Activated CD4-positive, alpha-beta T cell treated with anti-CD3 and anti-CD28 coated beads, Interleukin-2, amount 50 U/mL, for 16 hours (primary cell): Measurements from ENCODE around the gene EPB41L1.

ENCODE experiments used
- DNase-seq: peaks from one replicate; pipeline ENCODE4 v3.0.0-alpha.2; 2020

The EPB41L1 gene

DNA sequence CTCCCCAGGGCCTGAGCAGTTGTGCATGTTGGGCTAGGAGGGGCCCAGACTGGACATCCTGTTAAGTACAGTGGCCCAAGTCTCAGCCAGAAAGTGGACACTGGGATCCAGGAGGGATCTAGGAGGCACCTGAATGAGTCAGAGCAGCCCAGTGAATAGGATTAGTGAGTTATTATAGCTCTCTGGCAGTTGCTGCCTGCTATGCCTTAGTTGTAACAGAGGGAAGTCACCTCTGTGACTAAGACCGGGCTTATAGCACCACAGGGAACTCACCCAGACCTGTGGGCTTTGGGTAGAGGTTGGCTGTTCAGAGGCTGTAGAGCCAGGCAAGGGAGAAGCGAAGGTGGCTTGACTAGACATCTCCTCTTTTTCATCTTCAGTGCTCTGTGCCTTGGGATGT lies 42.7 kb downstream of the EPB41L1 start:
- DNase-seq: no peak

DNA sequence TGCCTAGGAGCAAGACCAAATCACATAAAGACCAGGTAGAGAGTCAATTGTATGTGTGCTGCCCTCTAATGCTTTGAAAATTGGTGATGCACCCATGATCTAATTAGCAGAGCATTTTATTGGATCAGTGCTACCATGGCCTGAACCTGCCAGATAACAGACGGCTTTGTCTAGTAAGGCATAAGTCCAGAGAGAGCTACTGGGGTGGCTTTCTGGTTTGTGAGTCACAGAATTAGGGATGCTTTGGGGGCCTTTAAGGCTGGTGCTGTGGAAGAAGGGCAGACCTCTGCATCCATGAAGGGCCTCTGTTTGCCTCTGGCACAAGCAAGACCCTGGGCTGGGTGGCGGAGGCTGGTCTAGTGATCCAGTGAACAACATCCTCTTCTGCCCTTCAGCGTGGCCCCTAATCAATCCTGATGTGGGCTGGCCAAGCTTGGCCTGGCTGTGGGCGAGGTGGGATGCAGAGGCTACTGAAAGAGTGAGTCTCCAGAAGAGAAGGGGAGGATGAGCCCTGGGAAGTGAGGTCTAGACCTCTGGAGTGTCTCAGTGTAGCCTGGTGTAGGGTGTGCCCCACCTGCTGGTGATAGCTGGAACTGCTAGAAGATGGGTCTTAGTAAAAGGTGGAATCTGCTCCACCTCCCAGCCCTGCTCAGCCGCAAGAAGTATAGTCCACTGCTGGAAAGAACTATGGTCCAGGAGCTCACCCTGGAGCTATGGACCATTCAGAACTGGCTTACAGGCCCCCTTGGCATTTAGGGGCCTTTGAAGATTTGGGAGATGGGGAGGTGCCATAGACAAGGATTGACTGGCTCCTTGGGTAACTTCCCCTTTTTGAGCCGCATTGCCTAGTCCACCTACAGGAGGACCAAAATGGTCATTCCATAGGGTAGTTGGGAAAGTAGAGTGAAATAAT lies 45.1 kb downstream of the EPB41L1 start:
- peak; percentile 70 for DNase-seq

DNA sequence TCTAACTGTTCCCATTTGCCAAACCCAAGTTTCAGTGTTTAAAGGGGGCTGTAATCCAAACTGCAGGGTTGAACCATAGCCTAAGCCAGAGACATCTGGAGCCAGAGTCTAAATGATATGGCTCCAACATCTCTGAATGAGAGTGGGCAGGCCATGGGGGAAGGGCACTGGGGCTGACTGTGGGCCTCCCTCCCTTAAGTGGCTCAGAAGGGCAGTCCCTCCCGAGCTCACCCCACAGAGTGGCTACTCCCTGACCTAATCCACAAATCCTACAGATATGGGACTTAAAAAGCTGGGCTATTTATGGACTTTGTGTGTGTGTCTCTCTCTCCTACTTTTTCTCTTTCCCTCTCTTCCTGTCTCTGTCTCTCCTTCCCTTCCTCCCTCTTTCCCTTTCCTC lies 45.9 kb downstream of the EPB41L1 start:
- DNase-seq: no peak

DNA sequence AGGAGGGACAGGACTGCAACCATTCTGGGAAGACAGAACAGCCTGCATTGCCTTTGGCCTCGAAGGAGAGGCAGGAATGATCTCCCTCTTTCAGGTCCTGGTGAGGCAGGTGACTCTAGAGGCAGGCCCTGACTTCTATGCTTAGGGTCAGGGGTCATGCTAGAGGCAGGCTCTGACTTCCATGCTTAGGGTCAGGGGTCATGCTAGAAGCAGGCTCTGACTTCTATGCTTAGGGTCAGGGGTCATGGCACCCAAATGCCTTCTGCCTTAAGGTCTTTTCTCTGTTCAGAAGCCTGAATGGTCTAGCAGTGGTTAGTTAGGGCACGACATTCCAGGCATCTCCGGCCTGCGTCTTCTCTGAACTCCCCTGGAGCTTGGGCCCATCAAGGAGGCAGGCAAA lies 46.7 kb downstream of the EPB41L1 start:
- no peak for DNase-seq

DNA sequence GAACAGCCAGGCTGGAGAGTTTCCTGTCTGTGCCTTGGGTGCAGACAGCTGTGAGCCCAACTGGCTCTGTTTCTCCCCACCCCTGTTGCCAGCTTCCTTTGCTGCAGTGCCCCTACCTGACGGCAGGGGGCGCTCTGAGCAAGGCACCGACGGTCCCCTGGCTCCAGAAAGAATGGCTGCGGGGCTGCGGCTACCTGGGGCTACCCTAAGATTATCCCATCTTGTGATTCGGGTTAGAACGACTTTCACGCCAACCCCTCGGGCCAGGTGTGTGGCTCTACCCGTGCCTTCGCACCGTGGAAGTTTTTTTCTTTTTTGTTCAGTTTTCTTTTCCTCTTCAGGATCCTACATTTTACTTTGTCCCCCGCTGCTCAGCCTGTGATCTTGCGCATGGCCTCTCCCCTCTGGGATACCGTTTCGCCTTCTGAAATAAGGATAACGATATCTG lies 48.4 kb downstream of the EPB41L1 start:
- DNase-seq: peak; percentile 76

DNA sequence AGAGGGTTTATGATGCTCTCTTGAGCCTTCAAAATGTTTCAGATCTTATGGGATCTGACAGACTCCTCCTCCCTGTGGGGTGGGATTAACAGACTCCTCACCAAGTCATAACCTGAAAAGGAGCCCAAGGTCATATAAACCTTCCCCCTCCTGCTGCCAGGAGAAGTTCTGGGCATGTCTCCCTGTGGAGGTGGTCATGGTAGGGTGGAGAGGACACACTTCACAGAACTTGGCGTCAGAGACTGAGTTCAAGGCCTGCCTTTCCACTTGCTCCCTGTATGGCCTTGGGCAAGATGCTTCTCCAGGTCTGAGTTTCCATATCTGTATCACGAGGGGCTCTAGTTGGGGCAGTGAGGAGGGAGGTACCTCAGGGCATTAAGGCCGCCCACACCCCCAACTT lies 49.3 kb downstream of the EPB41L1 start:
- DNase-seq: no peak

DNA sequence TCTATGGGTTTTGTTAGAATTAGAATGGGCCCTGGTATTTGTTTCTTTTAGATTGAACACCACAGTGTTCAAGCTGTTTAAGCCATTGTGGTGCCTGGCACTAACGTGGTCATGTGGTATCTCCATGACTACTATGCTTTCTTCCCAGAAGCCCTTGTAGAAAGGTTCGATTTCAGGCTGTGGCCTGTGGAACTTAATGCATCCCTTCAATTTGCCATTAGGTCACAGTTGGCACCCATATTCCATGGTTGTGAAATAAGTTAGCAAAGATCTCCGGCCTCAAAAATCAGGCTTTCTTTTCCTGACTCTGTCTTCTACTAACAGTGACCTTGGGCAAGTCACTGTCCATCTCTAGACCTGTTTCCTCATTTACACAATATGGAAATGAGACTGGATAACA lies 50.5 kb downstream of the EPB41L1 start:
- no peak for DNase-seq

DNA sequence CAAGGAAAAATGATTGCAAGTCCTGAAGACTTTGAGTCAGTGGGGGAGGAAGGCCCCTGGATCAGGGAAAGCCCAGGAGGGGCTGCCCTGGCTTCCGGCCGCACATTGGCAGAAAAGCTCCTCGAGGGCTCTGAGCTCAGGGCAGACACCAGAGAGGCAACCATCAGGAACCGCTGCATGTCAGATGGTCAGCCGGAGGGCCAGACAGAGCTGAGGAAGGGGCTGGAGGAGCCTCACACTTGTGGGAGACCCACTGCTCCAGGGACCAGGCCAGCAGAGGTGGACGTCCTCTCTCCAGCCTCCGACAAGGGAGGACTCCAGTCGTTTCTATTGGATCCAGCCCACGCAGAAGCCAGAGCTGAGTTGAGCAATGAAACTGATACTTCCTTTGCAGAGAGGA lies 51.5 kb downstream of the EPB41L1 start:
- DNase-seq: no peak

DNA sequence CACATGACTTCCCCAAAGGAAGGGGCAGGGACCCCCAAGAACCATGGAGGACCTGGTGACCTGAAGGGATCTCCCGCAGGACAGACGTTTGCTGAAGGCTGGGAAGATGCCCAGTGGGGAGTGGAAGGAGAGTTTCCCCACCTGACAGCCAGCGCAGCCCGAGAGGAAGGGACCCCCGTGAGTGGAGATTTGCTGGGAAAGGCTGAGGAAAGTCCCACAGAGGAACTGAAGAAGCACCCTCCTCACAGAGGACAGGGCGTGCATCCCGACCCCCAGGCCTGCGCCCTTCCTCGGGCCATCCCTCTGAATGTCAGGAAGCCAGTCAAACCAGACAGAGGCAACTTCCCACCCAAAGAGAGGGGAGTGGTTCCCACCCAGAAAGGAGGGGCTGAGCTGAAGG lies 52.1 kb downstream of the EPB41L1 start:
- no peak for DNase-seq

DNA sequence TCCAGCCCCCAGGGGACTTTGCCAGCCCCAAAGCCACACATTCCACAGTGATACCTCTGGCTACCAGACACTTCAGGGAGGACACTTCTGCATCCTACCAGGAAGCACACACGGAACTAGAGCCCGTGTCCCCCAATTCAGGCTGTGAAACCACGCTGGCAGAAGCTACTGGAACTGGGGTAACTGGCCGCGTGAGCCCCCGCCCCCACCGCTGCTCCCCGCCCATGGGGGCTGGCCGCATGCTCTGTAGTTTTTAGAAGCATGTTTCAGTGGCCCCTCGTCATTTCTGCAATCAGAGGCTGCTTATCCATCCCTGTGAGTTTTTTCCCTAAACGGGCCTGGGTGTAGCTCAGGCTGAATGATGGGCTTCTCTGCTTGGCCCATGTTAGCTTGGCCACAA lies 53.1 kb downstream of the EPB41L1 start:
- DNase-seq: no peak

DNA sequence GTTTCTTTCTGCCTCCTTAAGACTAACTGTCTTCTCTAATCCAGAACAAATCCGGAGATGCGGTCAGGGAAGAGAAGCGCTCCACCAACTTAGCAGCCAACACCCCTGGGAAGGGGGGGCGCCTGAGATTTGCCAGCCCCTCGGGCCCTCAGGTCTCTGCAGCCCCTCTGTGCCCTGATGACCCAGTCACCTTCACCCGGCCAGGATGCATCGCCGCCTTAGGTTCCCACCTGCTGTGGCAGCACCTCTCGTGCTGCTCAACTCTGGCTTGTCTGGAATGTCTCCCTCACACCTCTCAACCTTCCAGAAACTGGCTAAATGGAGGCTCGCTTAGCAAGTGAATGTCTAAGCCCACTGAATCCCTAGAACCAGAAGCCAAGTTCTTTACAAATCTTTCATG lies 53.7 kb downstream of the EPB41L1 start:
- no peak for DNase-seq

DNA sequence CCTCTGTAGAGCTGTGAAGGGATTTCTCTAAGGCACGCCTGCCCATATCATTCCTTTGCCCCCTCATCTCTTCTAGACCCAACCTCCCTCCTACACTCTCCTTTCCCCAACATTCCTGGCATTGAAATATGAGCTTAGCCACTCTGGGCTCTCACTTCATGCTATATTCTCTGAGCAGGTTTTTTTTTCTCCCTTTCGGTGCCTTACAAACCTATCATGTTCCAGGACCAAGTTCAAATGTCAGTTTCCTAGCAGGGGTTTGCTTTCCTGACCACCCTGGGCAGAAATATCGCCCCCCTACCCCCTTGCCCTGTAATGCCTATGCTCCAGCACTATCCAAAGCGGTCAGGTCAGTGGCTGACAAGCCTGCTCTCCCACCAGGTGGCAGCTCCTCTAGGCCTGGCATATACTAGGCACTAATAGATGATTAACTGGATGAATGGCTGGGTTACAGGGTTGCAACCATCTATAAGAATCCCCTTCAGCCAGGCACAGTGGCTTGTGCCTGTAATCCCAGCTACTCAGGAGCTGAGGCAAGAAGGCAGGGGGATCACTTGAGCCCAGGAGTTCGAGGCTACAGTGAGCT lies 56.0 kb downstream of the EPB41L1 start:
- no peak for DNase-seq

DNA sequence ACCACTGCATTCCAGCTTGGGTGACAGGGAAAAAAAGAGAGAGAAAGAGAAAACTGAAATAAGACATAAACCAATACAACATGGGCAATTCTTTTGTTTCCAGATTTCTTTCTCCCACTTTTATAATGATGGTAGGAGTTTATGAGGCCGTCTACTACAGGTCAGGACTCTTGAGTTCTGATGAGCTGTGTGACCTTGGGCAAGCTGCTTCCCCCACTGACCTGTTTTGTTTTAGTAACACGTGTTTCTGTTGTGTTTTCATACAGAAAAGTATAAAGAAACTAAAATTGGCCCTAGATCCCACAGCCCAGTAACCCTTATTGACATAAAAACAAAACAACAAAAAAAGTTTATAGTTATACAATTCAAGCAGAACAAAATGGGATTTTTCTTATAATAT lies 58.8 kb downstream of the EPB41L1 start:
- DNase-seq: no peak

DNA sequence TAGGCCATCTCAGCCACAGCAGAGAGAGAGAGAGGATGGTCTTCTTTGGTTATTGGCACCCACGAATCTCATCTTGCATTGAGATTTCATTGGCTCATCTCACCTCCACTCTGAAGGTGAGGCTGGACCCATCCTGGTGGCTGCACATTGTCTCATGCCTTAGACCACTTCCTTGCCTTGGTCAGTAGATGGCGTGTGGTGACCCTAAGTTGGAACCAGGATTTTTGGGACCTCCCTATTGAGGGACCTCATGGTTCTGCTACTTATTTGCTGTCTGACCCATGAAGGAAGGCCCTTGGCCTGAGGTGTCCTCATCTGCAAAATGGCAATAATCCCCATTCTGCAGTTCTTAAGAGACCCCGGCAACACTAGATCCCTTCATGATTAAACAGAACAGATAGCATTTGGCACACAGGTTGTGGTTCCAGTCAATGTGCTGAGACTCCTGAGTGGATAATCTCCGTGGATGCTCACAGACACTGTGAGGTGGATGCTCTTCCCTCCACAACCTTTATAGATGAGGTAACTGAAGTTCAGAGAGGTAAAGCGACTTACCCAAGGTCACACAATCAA lies 60.2 kb downstream of the EPB41L1 start:
- DNase-seq: no peak

DNA sequence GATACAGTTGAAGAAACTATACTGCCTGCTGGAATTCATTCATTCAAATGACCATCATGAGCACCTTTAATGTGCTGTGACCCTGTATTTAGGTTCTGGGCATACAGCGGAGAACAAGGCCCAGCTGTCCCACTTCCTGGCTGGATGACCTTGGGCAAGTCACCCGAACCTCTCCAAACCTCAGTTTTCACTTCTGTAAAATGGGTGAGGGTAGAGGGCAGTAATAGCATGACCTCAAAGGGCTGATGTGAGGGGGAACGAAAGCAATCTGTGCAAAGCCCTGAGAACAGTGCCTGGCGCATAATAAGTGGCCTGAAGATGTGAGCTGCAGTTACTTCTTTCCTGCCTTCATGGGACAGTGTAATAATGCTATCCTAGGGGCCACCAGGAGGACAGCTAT lies 61.2 kb downstream of the EPB41L1 start:
- DNase-seq: no peak

DNA sequence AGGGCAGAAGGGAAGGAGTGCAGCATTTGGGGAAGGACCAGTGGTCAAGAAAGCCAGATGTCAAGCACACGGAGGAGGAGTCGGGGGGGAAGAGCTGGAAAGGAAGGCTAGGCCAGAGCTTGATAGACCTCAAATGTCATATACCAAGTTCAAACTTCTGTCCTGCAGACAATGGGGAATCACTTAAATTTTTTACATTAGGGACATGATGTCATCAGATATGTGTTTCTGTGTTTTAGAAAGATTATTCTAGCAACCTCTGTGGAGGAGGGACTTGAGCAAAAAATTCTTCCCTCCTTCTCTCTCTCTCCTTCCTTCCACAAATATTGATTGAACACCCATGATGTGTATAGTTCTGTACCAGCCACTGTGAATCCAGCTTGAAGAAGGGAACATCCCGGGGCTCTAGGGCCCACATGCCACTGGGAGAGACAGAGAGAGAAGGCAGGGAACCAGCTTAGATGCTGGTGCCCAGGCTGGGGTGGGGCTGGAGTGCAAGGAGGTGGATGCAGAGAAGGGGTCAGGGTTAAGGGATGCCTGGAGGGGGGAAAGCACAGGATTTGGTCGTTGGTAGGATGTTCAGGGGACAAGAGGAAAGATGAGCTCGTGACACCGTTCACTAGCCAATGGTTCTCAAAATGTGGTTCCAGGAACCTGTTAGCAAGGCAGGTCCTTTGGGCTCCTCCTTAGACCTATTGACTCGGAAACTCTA lies 61.9 kb downstream of the EPB41L1 start:
- DNase-seq: no peak

DNA sequence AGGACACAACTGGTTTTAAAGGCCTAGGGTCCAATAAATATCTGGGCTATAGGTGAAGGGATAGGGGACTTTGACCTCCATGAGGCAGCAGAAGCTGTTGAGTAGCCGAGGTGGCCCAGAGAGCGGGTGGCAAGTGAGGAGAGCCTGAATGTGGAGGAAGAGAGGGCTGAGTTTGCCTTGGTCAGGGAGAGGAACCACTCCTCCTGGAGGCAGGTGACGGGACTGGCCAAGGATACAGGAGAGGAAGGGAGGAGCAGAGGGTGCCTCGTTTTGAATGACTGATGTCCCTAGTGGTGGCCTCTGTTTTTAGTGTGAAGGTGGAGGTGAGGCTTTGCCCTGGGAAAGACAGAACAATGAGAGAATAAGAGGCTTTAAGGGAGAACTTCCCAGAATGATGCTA lies 62.7 kb downstream of the EPB41L1 start:
- DNase-seq: no peak

DNA sequence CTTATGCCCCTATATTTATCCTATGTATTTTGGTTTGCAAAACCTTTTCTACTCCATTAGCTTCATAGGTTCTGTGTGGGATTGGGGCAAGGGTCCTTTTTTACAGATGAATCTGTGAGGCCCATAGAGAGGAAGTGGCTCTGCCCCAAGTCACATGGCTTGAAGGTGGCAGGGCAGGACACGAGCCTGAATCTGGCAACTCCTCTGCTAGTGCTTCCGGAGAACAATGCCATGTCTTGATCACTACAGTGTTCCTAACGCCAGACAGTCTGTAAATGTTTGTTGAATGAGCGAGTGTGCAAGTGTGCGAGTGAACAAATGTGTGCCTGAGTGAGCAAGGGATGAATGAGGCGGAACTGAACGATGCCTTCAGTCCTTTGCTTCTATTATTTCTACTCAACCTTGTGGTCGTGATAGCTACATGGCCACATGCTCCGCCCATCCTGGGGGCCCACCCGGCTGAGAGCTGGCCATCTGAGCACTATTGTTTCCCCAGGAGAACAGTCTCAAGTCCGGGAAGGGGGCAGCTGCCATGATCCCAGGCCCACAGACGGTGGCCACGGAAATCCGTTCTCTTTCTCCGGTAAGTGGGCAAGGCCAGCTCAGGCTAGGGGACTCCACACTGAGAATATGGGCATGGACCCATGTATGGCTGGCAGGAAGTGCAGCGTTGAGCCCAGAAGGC lies 64.0 kb downstream of the EPB41L1 start:
- DNase-seq: no peak

DNA sequence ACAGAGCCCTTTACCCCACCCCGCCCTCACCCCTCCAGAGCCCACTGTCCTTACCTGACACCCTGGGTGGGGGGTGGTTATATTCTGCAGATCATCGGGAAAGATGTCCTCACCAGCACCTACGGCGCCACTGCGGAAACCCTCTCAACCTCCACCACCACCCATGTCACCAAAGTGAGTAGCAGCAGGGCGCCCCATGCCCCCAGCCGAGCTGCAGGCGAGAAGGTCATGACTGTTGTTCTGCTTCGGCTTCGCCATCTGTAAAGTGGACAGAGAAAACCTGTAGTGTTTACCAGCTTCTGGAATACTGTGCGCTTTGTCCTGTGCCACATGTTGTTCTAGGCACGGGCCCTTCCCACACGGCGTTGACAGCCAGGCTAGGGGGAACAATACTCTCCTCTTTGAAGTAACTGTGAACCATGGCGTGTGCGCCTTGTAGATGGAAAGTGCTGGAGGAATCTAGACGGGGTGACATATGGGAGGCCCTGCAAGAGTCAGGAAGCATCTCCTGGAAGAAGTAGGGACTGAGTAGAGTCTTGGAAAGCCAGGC lies 65.2 kb downstream of the EPB41L1 start:
- DNase-seq: no peak

DNA sequence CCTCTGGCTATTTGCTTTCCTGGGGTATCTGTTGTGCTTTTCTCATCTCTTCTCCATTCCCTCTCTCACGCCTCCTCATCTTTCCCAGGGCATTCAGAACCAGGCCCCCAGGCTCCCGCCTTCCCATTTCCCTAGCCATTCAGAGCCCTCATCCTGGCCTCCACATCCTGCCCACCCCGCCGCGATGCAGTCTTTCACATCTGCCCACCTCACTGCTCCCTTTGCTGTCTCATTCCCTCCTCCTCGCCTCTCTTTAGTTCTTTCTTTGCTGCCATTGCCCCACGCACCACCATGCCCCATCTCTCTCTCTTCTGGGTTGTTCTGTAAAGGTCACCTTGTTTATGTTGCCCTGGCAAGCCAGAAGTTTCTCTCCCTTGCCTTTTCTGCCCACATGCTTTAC lies 71.1 kb downstream of the EPB41L1 start:
- no peak for DNase-seq

DNA sequence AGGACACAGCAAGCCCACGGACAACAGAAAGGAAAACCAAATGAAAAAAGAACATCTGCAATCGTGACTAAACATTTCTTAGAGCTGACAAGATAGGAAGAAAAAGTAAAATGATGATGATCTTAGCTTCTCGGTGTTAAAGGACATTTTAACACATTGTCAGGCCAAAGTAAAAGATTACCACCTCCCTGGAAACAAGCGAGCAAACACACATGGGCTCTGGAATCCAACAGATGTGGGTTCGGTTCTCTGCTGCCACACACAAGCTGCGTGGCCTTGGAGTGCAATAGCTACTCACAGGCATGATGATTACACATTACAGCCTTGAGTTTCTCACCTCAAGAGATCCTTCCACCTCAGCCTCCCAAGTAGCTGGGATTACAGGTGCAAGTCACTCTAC lies 74.2 kb downstream of the EPB41L1 start:
- no peak for DNase-seq

DNA sequence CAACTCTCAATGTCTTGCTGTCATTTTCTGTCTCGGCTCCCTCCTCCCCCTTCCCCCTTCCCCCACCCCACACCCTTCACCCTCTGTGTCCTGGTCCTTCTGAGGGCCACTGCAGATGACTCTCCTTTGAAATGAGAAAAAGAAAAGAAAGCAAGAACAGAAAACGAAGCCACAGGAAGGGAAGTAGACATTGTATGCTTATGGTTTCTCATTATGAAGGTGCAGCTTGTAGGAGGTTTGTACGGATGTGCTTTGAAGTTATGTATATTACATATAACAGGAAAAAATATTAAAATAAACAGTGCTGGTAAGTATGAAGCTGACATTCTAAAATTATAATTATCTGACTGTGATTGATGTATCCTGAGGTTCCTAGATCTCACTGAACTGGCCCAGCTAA lies 75.5 kb downstream of the EPB41L1 start:
- DNase-seq: peak; percentile 14

DNA sequence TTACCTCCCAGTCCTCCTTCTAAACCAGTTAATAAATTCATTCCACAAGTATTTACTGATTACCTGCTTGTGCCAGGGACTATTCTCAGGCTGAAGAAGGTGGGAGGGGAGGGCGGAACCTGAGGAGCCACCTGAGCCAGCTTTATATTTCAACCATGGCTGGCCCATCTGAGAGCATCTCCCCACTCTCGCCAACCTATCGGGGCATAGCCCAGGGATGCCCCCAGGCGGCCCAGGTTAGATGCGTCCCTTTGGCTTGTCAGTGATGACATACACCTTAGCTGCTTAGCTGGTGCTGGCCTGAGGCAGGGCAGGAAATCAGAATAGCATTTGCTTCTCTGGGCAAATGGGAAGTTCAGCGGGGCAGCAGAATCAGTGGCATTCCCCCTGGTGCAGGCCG lies 76.8 kb downstream of the EPB41L1 start:
- DNase-seq: no peak
